ENCODE measurements around the gene CLIP2.
"Not testable (repeated sequence)": the region's sequence is repeated elsewhere in the genome, so short reads cannot be mapped to it uniquely, and the experiment has no call there.

The CLIP2 gene

GRCh38 chr7:74311305-74311744, 22.1 kb downstream of the CLIP2 start:
- DNase-seq (ENCODE audit: low spot score), result no peak
- TF ChIP-seq CTCF (IDR thresholded peaks at IDR 0.05; ENCODE audit: extremely low read depth, missing control alignments), result no peak

GRCh38 chr7:74312418-74313028, 23.3 kb downstream of the CLIP2 start:
- no peak for TF ChIP-seq CTCF (IDR thresholded peaks at IDR 0.05; ENCODE audit: extremely low read depth, missing control alignments)
- DNase-seq (ENCODE audit: low spot score), result no peak

DNA sequence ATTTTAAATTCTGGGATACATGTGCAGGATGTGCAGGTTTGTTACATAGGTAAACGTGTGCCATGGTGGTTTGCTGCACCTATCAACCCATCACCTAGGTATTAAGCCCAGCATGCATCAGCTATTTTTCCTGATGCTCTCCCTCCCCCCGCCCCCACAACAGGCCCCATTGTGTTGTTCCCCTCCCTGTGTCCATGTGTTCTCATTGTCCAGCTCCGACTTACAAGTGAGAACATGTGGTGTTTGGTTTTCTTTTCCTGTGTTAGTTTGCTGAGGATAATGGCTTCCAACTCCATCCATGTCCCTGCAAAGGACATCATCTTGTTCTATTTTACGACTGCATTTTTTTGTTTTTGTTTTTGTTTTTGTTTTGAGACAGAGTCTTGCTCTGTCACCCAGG, 26.7 kb downstream of the CLIP2 start:
- DNase-seq (ENCODE audit: low spot score), result not testable (repeated sequence)

GRCh38 chr7:74317146-74317782, 28.1 kb downstream of the CLIP2 start:
- TF ChIP-seq CTCF (IDR thresholded peaks at IDR 0.05; ENCODE audit: extremely low read depth, missing control alignments), result no peak

GRCh38 chr7:74318043-74318442, 28.8 kb downstream of the CLIP2 start:
- no peak for DNase-seq (ENCODE audit: low spot score)
- no peak for TF ChIP-seq CTCF (IDR thresholded peaks at IDR 0.05; ENCODE audit: extremely low read depth, missing control alignments)

More at GRCh38 chr7:74317146-74317782, 28.1 kb downstream of the CLIP2 start:
- no peak for DNase-seq (ENCODE audit: low spot score)

- no peak for DNase-seq (ENCODE audit: low spot score)
- no peak for TF ChIP-seq CTCF (IDR thresholded peaks at IDR 0.05; ENCODE audit: extremely low read depth, missing control alignments)
These were observed 31.5 kb downstream of the CLIP2 start for GRCh38 chr7:74320645-74321221.

- not testable (repeated sequence) for DNase-seq (ENCODE audit: low spot score)
These were observed 33.7 kb downstream of the CLIP2 start for GRCh38 chr7:74322892-74323291.

- DNase-seq (ENCODE audit: low spot score), result no peak
These were observed 35.5 kb downstream of the CLIP2 start for GRCh38 chr7:74324531-74325209.

More at GRCh38 chr7:74324531-74325209, 35.5 kb downstream of the CLIP2 start:
- TF ChIP-seq CTCF (IDR thresholded peaks at IDR 0.05; ENCODE audit: extremely low read depth, missing control alignments), result no peak

All from GM20000 (cell line).